HAP-1 (cell line): Measurements from ENCODE around the gene APOC4.

Source experiments
- DNase-seq, 2 experiments: peaks; one replicate each; pipeline ENCODE4 v3.0.0-alpha.2; 2016 to 2020; ENCODE audit warnings: low spot score in 2 of 2
- H3K27me3 ChIP-seq: fragments of 250-450 bp; sonication (Bioruptor Pico); 2 replicates; pipeline ENCODE4 v1.5.1; 2020; ENCODE audit warnings: low read depth, mild to moderate bottlenecking, moderate library complexity
- H3K36me3 ChIP-seq: fragments of 250-450 bp; sonication (Bioruptor Pico); replicated peaks from 2 replicates; pipeline ENCODE4 v1.5.1; 2020; ENCODE audit warnings: mild to moderate bottlenecking
- H3K4me1 ChIP-seq: fragments of 250-450 bp; sonication (Bioruptor Pico); 2 replicates; pipeline ENCODE4 v1.5.1; 2020; ENCODE audit warnings: mild to moderate bottlenecking
- H3K4me3 ChIP-seq: fragments of 250-450 bp; sonication (Bioruptor Pico); 2 replicates; pipeline ENCODE4 v1.5.1; 2020; ENCODE audit warnings: mild to moderate bottlenecking, moderate library complexity
- H3K9me3 ChIP-seq: fragments of 250-450 bp; sonication (Bioruptor Pico); 2 replicates; pipeline ENCODE4 v1.5.1; 2020; ENCODE audit warnings: mild to moderate bottlenecking, moderate library complexity
- in situ Hi-C: fragments of 300-500 bp; cut with MboI; formaldehyde crosslinking; loops from 3 replicates; pipeline ENCODE4 v1.14.3; 2020; ENCODE audit warnings: low sequenced_read_pairs, inconsistent platforms, mixed read lengths

The APOC4 gene

GRCh38 chr19:44986389-44986788, 44.4 kb downstream of the APOC4 start:
- peaks cover 38% of the 10 kb centered on the region for H3K36me3 ChIP-seq
- in situ Hi-C loops, result no loop called here
- H3K4me1 ChIP-seq, result no peaks in the 10 kb centered on the region
- no peak overlapping the region for H3K4me3 ChIP-seq
- no peak for DNase-seq
- no peaks in the 10 kb centered on the region for H3K9me3 ChIP-seq
- H3K27me3 ChIP-seq, result no peaks in the 10 kb centered on the region

- in situ Hi-C loops, result no loop called here
- peaks cover 41% of the 10 kb centered on the region for H3K36me3 ChIP-seq
- H3K4me1 ChIP-seq, result no peaks in the 10 kb centered on the region
- no peaks in the 10 kb centered on the region for H3K27me3 ChIP-seq
- H3K4me3 ChIP-seq, result no peak overlapping the region
- no peaks in the 10 kb centered on the region for H3K9me3 ChIP-seq
- DNase-seq, result no peak
Measured at GRCh38 chr19:44987148-44987675, 45.2 kb downstream of the APOC4 start.

- Histone ChIP-seq H3K36me3 (peaks cover 47% of the 10 kb centered on the region), H3K4me3 (no peak overlapping the region), H3K27me3 (no peaks in the 10 kb centered on the region), H3K9me3 (no peaks in the 10 kb centered on the region), H3K4me1 (no peaks in the 10 kb centered on the region)
- in situ Hi-C loops, result no loop called here
- DNase-seq, result no peak
Measured at GRCh38 chr19:44988273-44988672, 46.2 kb downstream of the APOC4 start.

- Histone ChIP-seq H3K27me3 (no peaks in the 10 kb centered on the region), H3K9me3 (no peaks in the 10 kb centered on the region), H3K4me3 (no peak overlapping the region), H3K4me1 (no peaks in the 10 kb centered on the region), H3K36me3 (peaks cover 47% of the 10 kb centered on the region)
- in situ Hi-C loops, result no loop called here
- peak; percentile 50 to 84 for DNase-seq
Measured at GRCh38 chr19:44988896-44989556, 47.0 kb downstream of the APOC4 start.

- in situ Hi-C loops, result no loop called here
- Histone ChIP-seq H3K27me3 (no peaks in the 10 kb centered on the region), H3K4me1 (no peaks in the 10 kb centered on the region), H3K4me3 (no peak overlapping the region), H3K36me3 (peaks cover 38% of the 10 kb centered on the region), H3K9me3 (no peaks in the 10 kb centered on the region)
- DNase-seq, result no peak
Measured at GRCh38 chr19:44990459-44990858, 48.4 kb downstream of the APOC4 start.

GRCh38 chr19:44990966-44991365, 48.9 kb downstream of the APOC4 start:
- Histone ChIP-seq H3K36me3 (peaks cover 36% of the 10 kb centered on the region), H3K4me1 (no peaks in the 10 kb centered on the region)

GRCh38 chr19:44992336-44993163, 50.5 kb downstream of the APOC4 start:
- Histone ChIP-seq H3K27me3 (no peaks in the 10 kb centered on the region), H3K4me1 (no peaks in the 10 kb centered on the region), H3K4me3 (no peak overlapping the region), H3K9me3 (no peaks in the 10 kb centered on the region), H3K36me3 (peaks cover 36% of the 10 kb centered on the region)
- in situ Hi-C loops, result no loop called here
- no peak for DNase-seq

More at GRCh38 chr19:44990966-44991365, 48.9 kb downstream of the APOC4 start:
- Histone ChIP-seq H3K27me3 (no peaks in the 10 kb centered on the region), H3K9me3 (no peaks in the 10 kb centered on the region), H3K4me3 (no peak overlapping the region)
- DNase-seq, result no peak
- in situ Hi-C loops, result no loop called here

GRCh38 chr19:44993526-44993925, 51.5 kb downstream of the APOC4 start:
- no peak for DNase-seq
- H3K9me3 ChIP-seq, result no peaks in the 10 kb centered on the region
- H3K27me3 ChIP-seq, result no peaks in the 10 kb centered on the region
- no peaks in the 10 kb centered on the region for H3K4me1 ChIP-seq
- no peak overlapping the region for H3K4me3 ChIP-seq
- peaks cover 34% of the 10 kb centered on the region for H3K36me3 ChIP-seq
- in situ Hi-C loops, result no loop called here

- H3K9me3 ChIP-seq, result no peaks in the 10 kb centered on the region
- H3K4me1 ChIP-seq, result no peaks in the 10 kb centered on the region
- H3K27me3 ChIP-seq, result no peaks in the 10 kb centered on the region
- H3K4me3 ChIP-seq, result no peak overlapping the region
- H3K36me3 ChIP-seq, result peaks cover 32% of the 10 kb centered on the region
- DNase-seq, result no peak
- in situ Hi-C loops, result no loop called here
Measured at GRCh38 chr19:44993926-44994537, 52.0 kb downstream of the APOC4 start.
